ENCODE data around the gene PPP1R18. TPM values are rescaled to one million over a fixed set of nuclear protein-coding genes. Genes with fewer than 3 reads are reported as not detected.

PPP1R18 gene
- total RNA-seq, 1 experiment from 2014 or later = 28.2 TPM

- DNase-seq = peak; percentile 88
- Mint-ChIP-seq H3K27ac (ENCODE audit: unreplicated experiment) (peak overlapping the region; percentile 69), H3K9me3 (ENCODE audit: low read depth, unreplicated experiment) (no peaks in the 10 kb centered on the region), H3K36me3 (ENCODE audit: insufficient read depth, unreplicated experiment) (peaks cover 80% of the 10 kb centered on the region), H3K4me1 (ENCODE audit: low read depth, unreplicated experiment) (peaks cover 13% of the 10 kb centered on the region), H3K4me3 (ENCODE audit: low read depth, unreplicated experiment) (peak overlapping the region; percentile 78), H3K27me3 (ENCODE audit: unreplicated experiment) (no peaks in the 10 kb centered on the region)
- BruUV-seq (replicated peaks) = TSS peak; percentile 36
- intact Hi-C loops (cut with micrococcal nuclease; ENCODE audit: unreplicated experiment) = no loop called here
- CTCF ChIA-PET = interaction anchor here (0.7 to 1.0 kb wide), 4 partner anchors 10 to 103 kb away, joined by 3 to 6 read pairs (median 4); no protein-coding TSS in a partner anchor
- TF ChIP-seq CTCF (IDR thresholded peaks at IDR 0.05; ENCODE audit: unreplicated experiment) = no peak
Observed at GRCh38 chr6:30647242-30648116, 39.0 kb downstream of the PPP1R18 start.

- CTCF ChIA-PET = interaction anchor here (0.6 to 1.0 kb wide), 5 partner anchors 29 to 172 kb away, joined by 3 to 4 read pairs (median 3); partner anchors contain the start of gene MRPS18B
- Mint-ChIP-seq H3K36me3 (ENCODE audit: insufficient read depth, unreplicated experiment) (peaks cover 77% of the 10 kb centered on the region), H3K27me3 (ENCODE audit: unreplicated experiment) (no peaks in the 10 kb centered on the region), H3K9me3 (ENCODE audit: low read depth, unreplicated experiment) (no peaks in the 10 kb centered on the region), H3K4me1 (ENCODE audit: low read depth, unreplicated experiment) (peaks cover 13% of the 10 kb centered on the region), H3K4me3 (ENCODE audit: low read depth, unreplicated experiment) (peak within 1 kb of the TSS; percentile 78), H3K27ac (ENCODE audit: unreplicated experiment) (peak within 1 kb of the TSS; percentile 69)
- peak; percentile 92 for DNase-seq
- no peak for TF ChIP-seq CTCF (IDR thresholded peaks at IDR 0.05; ENCODE audit: unreplicated experiment)
- TSS peak; percentile 26 for BruUV-seq (replicated peaks)
- intact Hi-C loops (cut with micrococcal nuclease; ENCODE audit: unreplicated experiment) = no loop called here
Observed at GRCh38 chr6:30646450-30647241, 39.8 kb downstream of the PPP1R18 start, which contains the start of gene C6orf136. Gene C6orf136 (plus strand): TSS chr6:30647133. CDS start chr6:30647232, 99 bp downstream.

GRCh38 chr6:30645989-30646388 is 40.5 kb downstream of the PPP1R18 start:
- no TSS peak for BruUV-seq (replicated peaks)
- DNase-seq = no peak
- Mint-ChIP-seq H3K4me3 (ENCODE audit: low read depth, unreplicated experiment) (peak overlapping the region; percentile 78), H3K36me3 (ENCODE audit: insufficient read depth, unreplicated experiment) (peaks cover 70% of the 10 kb centered on the region), H3K4me1 (ENCODE audit: low read depth, unreplicated experiment) (peaks cover 13% of the 10 kb centered on the region), H3K9me3 (ENCODE audit: low read depth, unreplicated experiment) (no peaks in the 10 kb centered on the region), H3K27ac (ENCODE audit: unreplicated experiment) (peak overlapping the region; percentile 69), H3K27me3 (ENCODE audit: unreplicated experiment) (no peaks in the 10 kb centered on the region)
- CTCF ChIA-PET = interaction anchor here (1.0 kb wide), 1 partner anchor 85 kb away, joined by 3 read pairs; no protein-coding TSS in a partner anchor
- TF ChIP-seq CTCF (IDR thresholded peaks at IDR 0.05; ENCODE audit: unreplicated experiment) = no peak
- intact Hi-C loops (cut with micrococcal nuclease; ENCODE audit: unreplicated experiment) = no loop called here

GRCh38 chr6:30644769-30645168 is 41.7 kb downstream of the PPP1R18 start:
- H3K27me3 Mint-ChIP-seq (ENCODE audit: unreplicated experiment) = no peaks in the 10 kb centered on the region
- no TSS peak for BruUV-seq (replicated peaks)
- intact Hi-C loops (cut with micrococcal nuclease; ENCODE audit: unreplicated experiment) = no loop called here
- H3K4me1 Mint-ChIP-seq (ENCODE audit: low read depth, unreplicated experiment) = peaks cover 13% of the 10 kb centered on the region
- no peak for DNase-seq
- H3K36me3 Mint-ChIP-seq (ENCODE audit: insufficient read depth, unreplicated experiment) = peaks cover 59% of the 10 kb centered on the region
- H3K9me3 Mint-ChIP-seq (ENCODE audit: low read depth, unreplicated experiment) = no peaks in the 10 kb centered on the region
- CTCF ChIA-PET = no interaction called here
- TF ChIP-seq CTCF (IDR thresholded peaks at IDR 0.05; ENCODE audit: unreplicated experiment) = no peak
- no peak overlapping the region for H3K4me3 Mint-ChIP-seq (ENCODE audit: low read depth, unreplicated experiment)
- H3K27ac Mint-ChIP-seq (ENCODE audit: unreplicated experiment) = no peak overlapping the region

Measured in Calu3 (cell line).